Gastroesophageal sphincter (tissue), 4 donors: ENCODE data around the gene THSD7A. TPM values are rescaled to one million over a fixed set of nuclear protein-coding genes. Genes with fewer than 3 reads are reported as not detected.

ENCODE experiments used
- ATAC-seq: fragments of 150-250 bp; one replicate; pipeline ENCODE4 v1.9.1; 2016; ENCODE audit warnings: mild to moderate bottlenecking, moderate library complexity
- H3K27ac ChIP-seq, 4 donors: fragments of 200-600 bp; sonication (generic) in 3 of 4; 1 replicate in 3 of 4; 2 replicates in 1 of 4; pipeline ENCODE4 v1.5.1; 2016 to 2019
- H3K27me3 ChIP-seq: fragments of 200-600 bp; sonication (generic); one replicate; pipeline ENCODE4 v1.5.1; 2019
- H3K36me3 ChIP-seq, 2 donors: fragments of 200-600 bp; sonication (generic); one replicate each; pipeline ENCODE4 v1.5.1; 2019; ENCODE audit warnings: control low read depth in 1 of 2
- H3K4me1 ChIP-seq, 3 donors: fragments of 200-600 bp; sonication (generic); 1 replicate in 2 of 3; 2 replicates in 1 of 3; pipeline ENCODE4 v1.5.1; 2016 to 2019; ENCODE audit warnings: control low read depth in 2 of 3
- H3K4me3 ChIP-seq, 2 donors: fragments of 200-600 bp; sonication (generic); one replicate each; pipeline ENCODE4 v1.5.1; 2019; ENCODE audit warnings: mild to moderate bottlenecking in 1 of 2, moderate library complexity in 1 of 2
- H3K9me3 ChIP-seq, 3 donors: fragments of 200-600 bp; sonication (generic); one replicate each; pipeline ENCODE4 v1.5.1; 2017 to 2019; ENCODE audit warnings: control low read depth in 2 of 3
- EP300 ChIP-seq: sonication (generic); formaldehyde crosslinking; IDR thresholded peaks from one replicate; pipeline ENCODE4 v1.6.1; 2017; ENCODE audit warnings: antibody characterized with exemption, mild to moderate bottlenecking
- POLR2A ChIP-seq, 2 donors: fragments of 450-650 bp; IDR thresholded peaks; one replicate each; pipeline ENCODE4 v1.6.1; 2017; ENCODE audit warnings: antibody characterized with exemption in 2 of 2, mild to moderate bottlenecking in 2 of 2, moderate library complexity in 1 of 2
- POLR2AphosphoS5 ChIP-seq: sonication (generic); formaldehyde crosslinking; IDR thresholded peaks from one replicate; pipeline ENCODE4 v1.6.1; 2017; ENCODE audit warnings: antibody characterized with exemption
- WGBS, 2 donors: methylation state at CpG; one replicate each; pipeline ENCODE4 v1.1.5; 2018; ENCODE audit warnings: low coverage in 1 of 2; 5-methylcytosine and 5-hydroxymethylcytosine counted together
- total RNA-seq, 4 donors: library from RNA; depleted of rRNA; stranded (reverse); fragments of >200 nt; gene quantifications; one replicate each; pipeline ENCODE4 v1.1.0, GENCODE V29; 2016
- TF ChIP-seq, protein P1 (sequence below), 4 experiments: fragments of 200-600 bp in 2 of 4; fragments of 450-650 bp in 2 of 4; sonication (generic) in 1 of 4; IDR thresholded peaks; one replicate each; pipeline ENCODE4 v1.5.1; 2017 to 2019; ENCODE audit warnings: antibody characterized with exemption in 4 of 4, mild to moderate bottlenecking in 2 of 4, moderate library complexity in 2 of 4

Gene THSD7A
- total RNA-seq, 4 donors from 2014 or later = 2.9 to 6.2 (median 3.9) TPM

DNA sequence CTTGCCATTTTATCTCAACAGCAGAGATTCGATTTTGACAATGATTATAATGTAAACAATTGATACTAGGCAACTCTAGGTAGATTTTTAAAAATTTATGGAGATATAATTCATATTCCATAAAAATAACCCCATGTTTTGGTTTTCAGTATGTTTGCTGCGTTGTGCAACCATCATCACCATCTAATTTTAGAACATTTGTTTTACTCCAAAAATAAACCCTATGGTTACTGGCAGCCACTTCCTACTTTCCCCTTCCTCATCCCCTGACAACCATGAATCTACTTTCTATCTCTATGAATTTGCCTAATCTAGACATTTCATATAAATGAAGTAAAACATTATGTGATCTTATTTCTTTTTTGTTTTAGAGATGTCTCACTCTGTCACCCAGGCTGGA lies 401.9 kb downstream of the THSD7A start:
- no peaks in the 10 kb centered on the region for H3K9me3 ChIP-seq
- H3K27ac ChIP-seq = no peak overlapping the region
- no peak for ATAC-seq
- no peak overlapping the region for H3K4me3 ChIP-seq
- no peak for TF ChIP-seq POLR2AphosphoS5
- H3K27me3 ChIP-seq = no peaks in the 10 kb centered on the region
- no peaks in the 10 kb centered on the region for H3K36me3 ChIP-seq
- 34 to 42% methylated on average over 2 of the region's 2 CpGs for WGBS, 2 donors
- peaks cover 0 to 7% (median 0%) of the 10 kb centered on the region in 3 donors for H3K4me1 ChIP-seq

GRCh38 chr7:11428877-11429581 lies 403.0 kb downstream of the THSD7A start:
- Histone ChIP-seq H3K27ac (no peak overlapping the region), H3K4me1 (peaks cover 0 to 2% (median 0%) of the 10 kb centered on the region in 3 donors), H3K27me3 (no peaks in the 10 kb centered on the region), H3K4me3 (no peak overlapping the region), H3K9me3 (no peaks in the 10 kb centered on the region), H3K36me3 (peaks cover 0 to 6% of the 10 kb centered on the region in 2 donors)
- TF ChIP-seq, protein P1, sequence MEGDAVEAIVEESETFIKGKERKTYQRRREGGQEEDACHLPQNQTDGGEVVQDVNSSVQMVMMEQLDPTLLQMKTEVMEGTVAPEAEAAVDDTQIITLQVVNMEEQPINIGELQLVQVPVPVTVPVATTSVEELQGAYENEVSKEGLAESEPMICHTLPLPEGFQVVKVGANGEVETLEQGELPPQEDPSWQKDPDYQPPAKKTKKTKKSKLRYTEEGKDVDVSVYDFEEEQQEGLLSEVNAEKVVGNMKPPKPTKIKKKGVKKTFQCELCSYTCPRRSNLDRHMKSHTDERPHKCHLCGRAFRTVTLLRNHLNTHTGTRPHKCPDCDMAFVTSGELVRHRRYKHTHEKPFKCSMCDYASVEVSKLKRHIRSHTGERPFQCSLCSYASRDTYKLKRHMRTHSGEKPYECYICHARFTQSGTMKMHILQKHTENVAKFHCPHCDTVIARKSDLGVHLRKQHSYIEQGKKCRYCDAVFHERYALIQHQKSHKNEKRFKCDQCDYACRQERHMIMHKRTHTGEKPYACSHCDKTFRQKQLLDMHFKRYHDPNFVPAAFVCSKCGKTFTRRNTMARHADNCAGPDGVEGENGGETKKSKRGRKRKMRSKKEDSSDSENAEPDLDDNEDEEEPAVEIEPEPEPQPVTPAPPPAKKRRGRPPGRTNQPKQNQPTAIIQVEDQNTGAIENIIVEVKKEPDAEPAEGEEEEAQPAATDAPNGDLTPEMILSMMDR (IDR thresholded peaks at IDR 0.05) = no peak
- TF ChIP-seq EP300 (no peak), POLR2AphosphoS5 (no peak), POLR2A (IDR thresholded peaks at IDR 0.05) (no peak)
- ATAC-seq = no peak
- WGBS, 2 donors = 79 to 93% methylated on average over 6 of the region's 6 CpGs

DNA sequence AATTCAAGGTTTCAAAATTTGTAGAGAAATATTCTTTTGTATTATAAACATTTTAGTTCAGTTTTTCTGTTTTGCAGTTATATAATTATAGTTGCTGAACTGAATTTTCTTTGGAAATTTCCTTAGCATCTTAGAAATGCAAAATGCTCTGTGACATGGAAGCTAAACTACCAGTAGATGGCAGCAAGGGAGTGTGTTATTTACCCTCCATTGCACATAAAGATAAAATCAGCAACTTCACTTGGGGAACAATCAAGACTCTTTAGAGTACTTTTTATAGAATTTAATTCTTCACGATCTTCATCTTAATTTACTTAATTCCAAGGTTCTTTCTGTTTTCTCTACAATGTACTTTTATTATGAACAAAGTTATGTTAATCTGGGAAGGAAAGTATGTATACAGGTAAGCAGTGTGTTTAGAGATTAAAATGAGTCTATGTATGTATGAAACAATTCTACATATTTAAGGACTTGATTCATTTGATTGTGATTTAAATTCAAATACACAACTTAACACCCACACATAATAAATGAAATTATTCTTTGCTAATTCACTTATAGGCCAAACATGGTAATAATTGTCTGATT lies 404.2 kb downstream of the THSD7A start:
- no peaks in the 10 kb centered on the region for H3K4me1 ChIP-seq
- H3K27me3 ChIP-seq = no peaks in the 10 kb centered on the region
- TF ChIP-seq POLR2AphosphoS5 = no peak
- TF ChIP-seq, protein P1 (IDR thresholded peaks at IDR 0.05) = peak; percentile 48 to 75 (median 64)
- 0% methylated on average over 1 of the region's 1 CpG for WGBS, 2 donors
- H3K27ac ChIP-seq = no peak overlapping the region
- H3K4me3 ChIP-seq = no peak overlapping the region
- peaks cover 0 to 10% of the 10 kb centered on the region in 2 donors for H3K36me3 ChIP-seq
- ATAC-seq = no peak
- H3K9me3 ChIP-seq = no peaks in the 10 kb centered on the region

- Histone ChIP-seq H3K9me3 (no peaks in the 10 kb centered on the region), H3K36me3 (peaks cover 0 to 23% of the 10 kb centered on the region in 2 donors), H3K27me3 (no peaks in the 10 kb centered on the region), H3K4me1 (no peaks in the 10 kb centered on the region), H3K4me3 (no peak overlapping the region), H3K27ac (no peak overlapping the region)
- no peak for ATAC-seq
- TF ChIP-seq POLR2A (IDR thresholded peaks at IDR 0.05) (no peak), POLR2AphosphoS5 (no peak), EP300 (no peak)
- TF ChIP-seq, protein P1 (IDR thresholded peaks at IDR 0.05) = no peak
- 78 to 92% methylated on average over 1 to 2 of the region's 2 CpGs for WGBS, 2 donors
Measured at GRCh38 chr7:11424006-11424405, 408.0 kb downstream of the THSD7A start.

DNA sequence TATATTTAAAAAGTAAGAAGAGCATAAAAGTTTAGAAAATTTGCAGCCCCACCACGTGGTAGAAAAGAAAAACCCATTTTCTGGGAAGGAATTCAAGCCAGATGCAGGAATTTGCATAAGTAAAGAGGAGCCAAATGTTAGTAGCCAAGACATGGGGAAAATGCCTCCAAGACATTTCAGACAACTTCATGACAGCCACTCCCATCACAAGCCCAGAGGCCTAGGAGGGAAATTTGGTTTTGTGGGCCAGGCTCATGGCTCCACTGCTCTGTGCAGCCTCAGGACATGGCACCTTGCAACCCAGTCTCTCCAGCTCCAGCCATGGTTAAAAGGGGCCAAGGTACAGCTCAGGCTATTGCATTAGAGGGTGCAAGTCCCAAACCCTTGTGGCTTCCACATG lies 411.9 kb downstream of the THSD7A start:
- WGBS, 2 donors = 45 to 56% methylated on average over 1 of the region's 1 CpG
- Histone ChIP-seq H3K27ac (no peak overlapping the region), H3K9me3 (no peaks in the 10 kb centered on the region), H3K27me3 (no peaks in the 10 kb centered on the region), H3K4me1 (no peaks in the 10 kb centered on the region), H3K36me3 (peaks cover 0 to 23% of the 10 kb centered on the region in 2 donors), H3K4me3 (no peak overlapping the region)
- no peak for ATAC-seq
- TF ChIP-seq, protein P1 (IDR thresholded peaks at IDR 0.05) = no peak
- TF ChIP-seq POLR2AphosphoS5 (no peak), EP300 (no peak), POLR2A (IDR thresholded peaks at IDR 0.05) (no peak)
